Keratinocyte (primary cell): ENCODE results near the gene WDR44.

Source experiments
- CTCF ChIP-seq, 3 experiments: IDR thresholded peaks in 1 of 3; conservative IDR thresholded peaks in 1 of 3; optimal IDR thresholded peaks in 1 of 3; 2 replicates in 2 of 3; 3 replicates in 1 of 3; pipeline versions ENCODE3 to v1.5.1; 2011; ENCODE audit warnings: low read length in 3 of 3, mild to moderate bottlenecking in 3 of 3, moderate library complexity in 2 of 3, control low read depth in 1 of 3, inconsistent platforms in 1 of 3; ENCODE audit not compliant: insufficient read depth in 2 of 3; ENCODE audit errors: extremely low read depth in 1 of 3
- EZH2 ChIP-seq: IDR thresholded peaks from one replicate; pipeline ENCODE4 v1.6.1; 2012; ENCODE audit warnings: inconsistent platforms, mild to moderate bottlenecking, low read length, moderate library complexity

GRCh38 chrX:118348186-118348810 lies 2.4 kb downstream of the WDR44 start:
- TF ChIP-seq CTCF (optimal IDR thresholded peaks at IDR 0.05 in 1 of 3, IDR thresholded peaks at IDR 0.05 in 1 of 3, conservative IDR thresholded peaks at IDR 0.05 in 1 of 3; ENCODE audit: extremely low read depth in 1 of 3, insufficient read depth in 2 of 3, low read length in 3 of 3) (no peak), EZH2 (no peak)
